Measurements from ENCODE around the gene WNT7B.

Gene WNT7B

GRCh38 chr22:45931042-45931441 is 45.9 kb downstream of the WNT7B start:
- H3K79me1 ChIP-seq (ENCODE audit: low read depth, low read length): peaks cover 7% of the 10 kb centered on the region

GRCh38 chr22:45930324-45930723 is 46.6 kb downstream of the WNT7B start:
- Histone ChIP-seq H3K4me2 (ENCODE audit: insufficient read depth, low read length, poor library complexity, severe bottlenecking) (no peak overlapping the region), H2AFZ (ENCODE audit: low read length) (no peak overlapping the region), H2BK120ac (ENCODE audit: low read depth, low read length) (no peak overlapping the region)

More at GRCh38 chr22:45931042-45931441, 45.9 kb downstream of the WNT7B start:
- Histone ChIP-seq H3K27ac (replicated peaks; ENCODE audit: low read length) (no peak overlapping the region), H2BK15ac (ENCODE audit: low read length) (peak overlapping the region; percentile 91), H3K23ac (ENCODE audit: low read depth, low read length, poor library complexity) (peak overlapping the region; percentile 1), H3K4me3 (ENCODE audit: low read length in 2 of 2) (no peak overlapping the region), H3K27me3 (ENCODE audit: control insufficient read depth in 3 of 3, insufficient read depth in 3 of 3, low read depth in 1 of 3, low read length in 3 of 3) (peaks cover 0 to 9% (median 0%) of the 10 kb centered on the region in 3 experiments), H3K4ac (ENCODE audit: low read length) (no peak overlapping the region), H2AFZ (ENCODE audit: low read length) (no peak overlapping the region), H4K91ac (ENCODE audit: low read depth, low read length, poor library complexity) (no peak overlapping the region), H3K9me3 (replicated peaks in 1 of 2; ENCODE audit: control insufficient read depth in 2 of 2, insufficient read depth in 1 of 2, low read depth in 1 of 2, low read length in 2 of 2) (peaks cover 0 to 1% of the 10 kb centered on the region in 2 donors), H2BK120ac (ENCODE audit: low read depth, low read length) (no peak overlapping the region), H2AK5ac (ENCODE audit: low read depth, low read length) (peak overlapping the region; percentile 90), H3K4me1 (ENCODE audit: control insufficient read depth in 2 of 2, insufficient read depth in 1 of 2, low read depth in 1 of 2, low read length in 2 of 2) (peaks cover 0 to 15% of the 10 kb centered on the region in 2 donors), H2BK12ac (ENCODE audit: low read length) (peak overlapping the region; percentile 96), H3K18ac (ENCODE audit: low read length) (peak overlapping the region; percentile 78), H3K9ac (ENCODE audit: low read depth, low read length, poor library complexity) (peak overlapping the region; percentile 18), H3K14ac (ENCODE audit: low read length) (peak overlapping the region; percentile 63), H3K4me2 (ENCODE audit: insufficient read depth, low read length, poor library complexity, severe bottlenecking) (no peak overlapping the region), H3K36me3 (replicated peaks in 1 of 2; ENCODE audit: control insufficient read depth in 2 of 2, insufficient read depth in 2 of 2, low read length in 2 of 2) (peaks cover 0 to 2% of the 10 kb centered on the region in 2 donors), H4K8ac (ENCODE audit: low read depth, low read length) (no peak overlapping the region), H2BK5ac (ENCODE audit: low read length) (peak overlapping the region; percentile 95)
- WGBS, 2 donors (ENCODE audit: extremely low coverage in 2 of 2, insufficient read length in 2 of 2, insufficient replicate concordance in 1 of 2): no CpG with 5 or more reads among the region's 38 CpGs
- no peak for DNase-seq (ENCODE audit: low spot score)

GRCh38 chr22:45929649-45930048 is 47.3 kb downstream of the WNT7B start:
- no peak overlapping the region for H3K18ac ChIP-seq (ENCODE audit: low read length)
- no peak overlapping the region for H2BK15ac ChIP-seq (ENCODE audit: low read length)
- peaks cover 7% of the 10 kb centered on the region for H3K79me1 ChIP-seq (ENCODE audit: low read depth, low read length)
- H2BK120ac ChIP-seq (ENCODE audit: low read depth, low read length): no peak overlapping the region
- H3K27ac ChIP-seq (replicated peaks; ENCODE audit: low read length): no peak overlapping the region
- DNase-seq (ENCODE audit: low spot score): no peak
- H3K4ac ChIP-seq (ENCODE audit: low read length): no peak overlapping the region
- H4K8ac ChIP-seq (ENCODE audit: low read depth, low read length): no peak overlapping the region
- no peak overlapping the region for H3K14ac ChIP-seq (ENCODE audit: low read length)
- H3K9me3 ChIP-seq (replicated peaks in 1 of 2; ENCODE audit: control insufficient read depth in 2 of 2, insufficient read depth in 1 of 2, low read depth in 1 of 2, low read length in 2 of 2): peaks cover 0 to 1% of the 10 kb centered on the region in 2 donors
- H3K4me1 ChIP-seq (ENCODE audit: control insufficient read depth in 2 of 2, insufficient read depth in 1 of 2, low read depth in 1 of 2, low read length in 2 of 2): peaks cover 0 to 9% of the 10 kb centered on the region in 2 donors
- H3K4me2 ChIP-seq (ENCODE audit: insufficient read depth, low read length, poor library complexity, severe bottlenecking): no peak overlapping the region
- H3K9ac ChIP-seq (ENCODE audit: low read depth, low read length, poor library complexity): no peak overlapping the region
- H3K36me3 ChIP-seq (replicated peaks in 1 of 2; ENCODE audit: control insufficient read depth in 2 of 2, insufficient read depth in 2 of 2, low read length in 2 of 2): peaks cover 0 to 2% of the 10 kb centered on the region in 2 donors
- WGBS, 2 donors (ENCODE audit: extremely low coverage in 2 of 2, insufficient read length in 2 of 2, insufficient replicate concordance in 1 of 2): 100% methylated on average over 1 to 3 of the region's 4 CpGs
- no peak overlapping the region for H4K91ac ChIP-seq (ENCODE audit: low read depth, low read length, poor library complexity)
- H3K27me3 ChIP-seq (ENCODE audit: control insufficient read depth in 3 of 3, insufficient read depth in 3 of 3, low read depth in 1 of 3, low read length in 3 of 3): peaks cover 0 to 9% (median 0%) of the 10 kb centered on the region in 3 experiments
- peak overlapping the region; percentile 55 for H3K23ac ChIP-seq (ENCODE audit: low read depth, low read length, poor library complexity)
- no peak overlapping the region for H2AFZ ChIP-seq (ENCODE audit: low read length)
- peak overlapping the region; percentile 95 for H2BK5ac ChIP-seq (ENCODE audit: low read length)
- no peak overlapping the region for H2BK12ac ChIP-seq (ENCODE audit: low read length)
- no peak overlapping the region for H2AK5ac ChIP-seq (ENCODE audit: low read depth, low read length)
- no peak overlapping the region for H3K4me3 ChIP-seq (ENCODE audit: low read length in 2 of 2)

More at GRCh38 chr22:45930324-45930723, 46.6 kb downstream of the WNT7B start:
- no peak for DNase-seq (ENCODE audit: low spot score)
- peaks cover 7% of the 10 kb centered on the region for H3K79me1 ChIP-seq (ENCODE audit: low read depth, low read length)
- peaks cover 0 to 1% of the 10 kb centered on the region in 2 donors for H3K9me3 ChIP-seq (replicated peaks in 1 of 2; ENCODE audit: control insufficient read depth in 2 of 2, insufficient read depth in 1 of 2, low read depth in 1 of 2, low read length in 2 of 2)
- no peak overlapping the region for H4K91ac ChIP-seq (ENCODE audit: low read depth, low read length, poor library complexity)
- no peak overlapping the region for H3K4me3 ChIP-seq (ENCODE audit: low read length in 2 of 2)
- H3K23ac ChIP-seq (ENCODE audit: low read depth, low read length, poor library complexity): peak overlapping the region; percentile 1
- H3K36me3 ChIP-seq (replicated peaks in 1 of 2; ENCODE audit: control insufficient read depth in 2 of 2, insufficient read depth in 2 of 2, low read length in 2 of 2): peaks cover 0 to 2% of the 10 kb centered on the region in 2 donors
- H2BK5ac ChIP-seq (ENCODE audit: low read length): peak overlapping the region; percentile 95
- H2BK12ac ChIP-seq (ENCODE audit: low read length): peak overlapping the region; percentile 96
- no CpG with 5 or more reads among the region's 14 CpGs for WGBS, 2 donors (ENCODE audit: extremely low coverage in 2 of 2, insufficient read length in 2 of 2, insufficient replicate concordance in 1 of 2)
- peak overlapping the region; percentile 71 for H3K14ac ChIP-seq (ENCODE audit: low read length)
- peak overlapping the region; percentile 78 for H3K18ac ChIP-seq (ENCODE audit: low read length)
- peaks cover 0 to 15% of the 10 kb centered on the region in 2 donors for H3K4me1 ChIP-seq (ENCODE audit: control insufficient read depth in 2 of 2, insufficient read depth in 1 of 2, low read depth in 1 of 2, low read length in 2 of 2)
- peaks cover 0 to 9% (median 0%) of the 10 kb centered on the region in 3 experiments for H3K27me3 ChIP-seq (ENCODE audit: control insufficient read depth in 3 of 3, insufficient read depth in 3 of 3, low read depth in 1 of 3, low read length in 3 of 3)
- peak overlapping the region; percentile 90 for H2AK5ac ChIP-seq (ENCODE audit: low read depth, low read length)
- H2BK15ac ChIP-seq (ENCODE audit: low read length): peak overlapping the region; percentile 91
- no peak overlapping the region for H3K27ac ChIP-seq (replicated peaks; ENCODE audit: low read length)
- H3K4ac ChIP-seq (ENCODE audit: low read length): no peak overlapping the region
- H3K9ac ChIP-seq (ENCODE audit: low read depth, low read length, poor library complexity): no peak overlapping the region
- H4K8ac ChIP-seq (ENCODE audit: low read depth, low read length): no peak overlapping the region

GRCh38 chr22:45928726-45929368 is 48.1 kb downstream of the WNT7B start:
- Histone ChIP-seq H3K27me3 (ENCODE audit: control insufficient read depth in 3 of 3, insufficient read depth in 3 of 3, low read depth in 1 of 3, low read length in 3 of 3) (peaks cover 0 to 11% (median 0%) of the 10 kb centered on the region in 3 experiments), H2BK12ac (ENCODE audit: low read length) (no peak overlapping the region), H2BK5ac (ENCODE audit: low read length) (no peak overlapping the region), H2AK5ac (ENCODE audit: low read depth, low read length) (peak overlapping the region; percentile 23), H3K79me1 (ENCODE audit: low read depth, low read length) (peaks cover 7% of the 10 kb centered on the region), H3K4ac (ENCODE audit: low read length) (no peak overlapping the region), H3K18ac (ENCODE audit: low read length) (peak overlapping the region; percentile 44), H4K91ac (ENCODE audit: low read depth, low read length, poor library complexity) (no peak overlapping the region), H3K4me1 (ENCODE audit: control insufficient read depth in 2 of 2, insufficient read depth in 1 of 2, low read depth in 1 of 2, low read length in 2 of 2) (peaks cover 0 to 5% of the 10 kb centered on the region in 2 donors), H3K4me2 (ENCODE audit: insufficient read depth, low read length, poor library complexity, severe bottlenecking) (no peak overlapping the region), H2BK120ac (ENCODE audit: low read depth, low read length) (no peak overlapping the region), H3K4me3 (ENCODE audit: low read length in 2 of 2) (no peak overlapping the region), H4K8ac (ENCODE audit: low read depth, low read length) (no peak overlapping the region), H3K9ac (ENCODE audit: low read depth, low read length, poor library complexity) (no peak overlapping the region), H3K14ac (ENCODE audit: low read length) (peak overlapping the region; percentile 6), H2AFZ (ENCODE audit: low read length) (no peak overlapping the region), H3K27ac (replicated peaks; ENCODE audit: low read length) (no peak overlapping the region), H2BK15ac (ENCODE audit: low read length) (no peak overlapping the region), H3K23ac (ENCODE audit: low read depth, low read length, poor library complexity) (no peak overlapping the region), H3K9me3 (replicated peaks in 1 of 2; ENCODE audit: control insufficient read depth in 2 of 2, insufficient read depth in 1 of 2, low read depth in 1 of 2, low read length in 2 of 2) (peaks cover 0 to 1% of the 10 kb centered on the region in 2 donors), H3K36me3 (replicated peaks in 1 of 2; ENCODE audit: control insufficient read depth in 2 of 2, insufficient read depth in 2 of 2, low read length in 2 of 2) (peaks cover 0 to 2% of the 10 kb centered on the region in 2 donors)
- no CpG with 5 or more reads among the region's 10 CpGs for WGBS, 2 donors (ENCODE audit: extremely low coverage in 2 of 2, insufficient read length in 2 of 2, insufficient replicate concordance in 1 of 2)
- DNase-seq (ENCODE audit: low spot score): no peak

Data from neuronal stem cell (in vitro differentiated cells).